ENCODE results near the gene VWA5A. TPM values are rescaled to one million over a fixed set of nuclear protein-coding genes. Genes with fewer than 3 reads are reported as not detected.

VWA5A gene
- total RNA-seq (2011; cell fraction: chromatin; rRNA removed; ENCODE audit: low replicate concordance): 14.0 and 14.4 TPM in 2 replicates
- total RNA-seq (2011; cell fraction: nucleolus; rRNA removed): 6.2 and 6.7 TPM in 2 replicates
- 12.7 and 13.2 TPM in 2 replicates for total RNA-seq (2011; cell fraction: nucleoplasm; rRNA removed)
- total RNA-seq (2014; rRNA removed) (4.3 and 4.6 TPM in 2 replicates), total RNA-seq (2014; rRNA removed; fragmentation: Illumina TruSeq; extraction: Trizol) (6.0 and 7.4 TPM in 2 replicates), total RNA-seq (2015; rRNA removed; fragmentation: Illumina TruSeq; extraction: Trizol) (8.3 and 8.6 TPM in 2 replicates), total RNA-seq (2021) (4.9 and 5.6 TPM in 2 replicates), polyA plus RNA-seq (2011; rRNA removed) (6.0 and 6.1 TPM in 2 replicates), polyA plus RNA-seq (2014; fragmentation: Illumina TruSeq; extraction: Trizol) (7.7 and 8.6 TPM in 2 replicates), polyA plus RNA-seq (2014; fragmentation: Nextera tagmentation; extraction: Ambion mirVana) (10 to 100 TPM in 1 of 2 experiments, 1 to 10 TPM in 1; 9.3 to 19.7 TPM), polyA plus RNA-seq (2014; rRNA removed) (6.9 and 7.5 TPM in 2 replicates), polyA minus RNA-seq (2011; rRNA and poly(A)+ RNA removed) (3.5 and 4.6 TPM in 2 replicates), Bru-seq, nascent RNA (percentile 47 among the genes with signal in this experiment), BruChase-seq, experiment 1, labeled RNA remaining after a 2-hour chase (percentile 52 among the genes with signal in this experiment), BruChase-seq, experiment 2, labeled RNA remaining after a 6-hour chase (percentile 53 among the genes with signal in this experiment)
- 3.4 TPM in 2 replicates for polyA plus RNA-seq (2011; cell fraction: cytosol; rRNA removed)
- 8.2 and 12.1 TPM in 2 replicates for polyA plus RNA-seq (2011; cell fraction: nucleus; rRNA removed)
- 16.8 and 26.5 TPM in 2 replicates for polyA plus RNA-seq (2012)
- 1.8 and 3.2 TPM in 2 replicates for polyA minus RNA-seq (2011; cell fraction: cytosol; rRNA and poly(A)+ RNA removed)
- 3.9 and 7.4 TPM in 2 replicates for polyA minus RNA-seq (2011; cell fraction: nucleus; rRNA and poly(A)+ RNA removed)
- long read RNA-seq, experiment 1, transcript VWA5A-201 (10 exons, 1,863 nt): major isoform, 5 of 17 reads
- long read RNA-seq, experiment 1, partial matches to known transcripts: 7 of 17 reads
- long read RNA-seq, experiment 1, other reads (novel, unspliced or antisense): 0 of 17 reads
- long read RNA-seq, experiment 2, partial matches to known transcripts: 3 of 9 reads
- long read RNA-seq, experiment 2, other reads (novel, unspliced or antisense): 3 of 9 reads
- long read RNA-seq, experiment 3, partial matches to known transcripts: 1 of 3 reads
- long read RNA-seq, experiment 3, other reads (novel, unspliced or antisense): 1 of 3 reads

GRCh38 chr11:124114942-124115781 is at the start of gene VWA5A:
Gene VWA5A, plus strand, starts transcription at chr11:124115450. Its CDS starts 2,062 bp downstream, at chr11:124117512.
- in situ Hi-C loops (cut with MboI): no loop called here
- Histone ChIP-seq H3K79me2 (ENCODE audit: control insufficient read depth, insufficient read depth, low read length) (no peaks in the 10 kb centered on the region), H2AFZ (ENCODE audit: low read depth, low read length) (peak within 1 kb of the TSS; percentile 86), H4K20me1 (replicated peaks; ENCODE audit: control insufficient read depth, insufficient read depth, low read length) (no peaks in the 10 kb centered on the region), H3K36me3 (ENCODE audit: control insufficient read depth, insufficient read depth, low read length) (no peaks in the 10 kb centered on the region; the same call in 2 of the 3 replicates), H3K9me1 (ENCODE audit: control insufficient read depth, insufficient read depth, low read length) (no peaks in the 10 kb centered on the region), H3K4me1 (replicated peaks in 1 of 2; ENCODE audit: control insufficient read depth in 2 of 2, insufficient read depth in 2 of 2, low read length in 2 of 2) (peaks cover 5 to 6% of the 10 kb centered on the region in 2 experiments; a peak in 4 of 5 replicates), H3K4me3 (peak within 1 kb of the TSS; percentile 37), H3K9me3 (replicated peaks; ENCODE audit: control insufficient read depth, insufficient read depth, low read depth, low read length) (no peaks in the 10 kb centered on the region), H3K27me3 (ENCODE audit: control insufficient read depth in 2 of 2, insufficient read depth in 2 of 2, low read length in 2 of 2) (no peaks in the 10 kb centered on the region), H3K4me2 (ENCODE audit: insufficient read depth, low read length) (peak within 1 kb of the TSS; percentile 82), H3K27ac (ENCODE audit: extremely low read depth, low read depth, low read length) (peak within 1 kb of the TSS; percentile 31), H3K9ac (ENCODE audit: insufficient read depth in 1 of 2, low read depth in 2 of 2, low read length in 2 of 2) (peak within 1 kb of the TSS; percentile 49 to 77)
- 2% methylated on average over 14 of the region's 16 CpGs for WGBS (ENCODE audit: insufficient coverage, low coverage, missing lambda C conversion rate)
- intact Hi-C loops (cut with micrococcal nuclease): loop anchor here (2.0 kb wide), 1 partner anchor 58 kb away; no protein-coding TSS in a partner anchor
- no TSS peak for BruUV-seq (replicated peaks)
- peak; percentile 97 for FAIRE-seq
- CTCF ChIA-PET (ENCODE audit: low intra/inter-chr PET ratio): interaction anchor here (0.6 kb wide), 2 partner anchors 44 to 124 kb away, joined by 3 to 4 read pairs; no protein-coding TSS in a partner anchor
- peak; percentile 69 to 91 (median 78) for DNase-seq (ENCODE audit: extremely low read depth in 1 of 4, low spot score in 3 of 4)
- POLR2A ChIA-PET: interaction anchor here (0.6 to 1.6 kb wide), 10 partner anchors 9 to 305 kb away, joined by 3 to 6 read pairs (median 4); no protein-coding TSS in a partner anchor
- ATAC-seq: peak; percentile 99
- TF ChIP-seq TOE1 (IDR thresholded peaks at IDR 0.05; ENCODE audit: borderline replicate concordance) (peak; percentile 73; the same call in 1 of the 2 replicates), TOE1 (CRISPR knock-in tag; IDR thresholded peaks at IDR 0.05; ENCODE audit: borderline replicate concordance, low read depth) (no peak), LEF1 (IDR thresholded peaks at IDR 0.05) (0 out of 2 replicates have a peak, but pooled peaks have one; percentile 15), CBFB (CRISPR knock-in tag; IDR thresholded peaks at IDR 0.05) (no peak), SRSF9 (IDR thresholded peaks at IDR 0.05; ENCODE audit: borderline replicate concordance, low read depth, low read length) (no peak), ADNP (tag; IDR thresholded peaks at IDR 0.05) (peak; percentile 58; the same call in 1 of the 2 replicates), JUNB (CRISPR knock-in tag; conservative IDR thresholded peaks at IDR 0.05) (peak; percentile 84; the same call in 1 of the 2 replicates), LARP7 (IDR thresholded peaks at IDR 0.05) (0 out of 2 replicates have a peak, but pooled peaks have one; percentile 38), U2AF2 (optimal IDR thresholded peaks at IDR 0.05; ENCODE audit: low read depth, low read length) (no peak), ZBTB34 (CRISPR knock-in tag; IDR thresholded peaks at IDR 0.05) (no peak), RCOR1 (IDR thresholded peaks at IDR 0.05; ENCODE audit: borderline replicate concordance in 1 of 2, low read depth in 2 of 2, low read length in 2 of 2) (peak in 1 of 2 experiments; percentile 70; a peak in 2 of 4 replicates)

Data from K562 (cell line).